SKM-1 (cell line): Measurements from ENCODE around the gene MYO1D.
A peak's percentile ranks its signal among the peaks of the same experiment; 100 is the strongest.
"Not testable (repeated sequence)": the region's sequence is repeated elsewhere in the genome, so short reads cannot be mapped to it uniquely, and the experiment has no call there.

ENCODE experiments used
- DNase-seq: peaks from one replicate; lab custom pipeline; 2025; ENCODE audit not compliant: unreplicated experiment; lab: John Stamatoyannopoulos, UW

MYO1D gene

GRCh38 chr17:32876417-32877163 lies at the start of gene MYO1D:
Gene MYO1D, minus strand, starts transcription at chr17:32877124. Its CDS starts 252 bp downstream, at chr17:32876872.
- no peak for DNase-seq

- no peak for DNase-seq
Observed at GRCh38 chr17:32926183-32926582, 49.3 kb upstream of the MYO1D start.

- DNase-seq: not testable (repeated sequence)
Observed at GRCh38 chr17:32923905-32924304, 47.0 kb upstream of the MYO1D start.

GRCh38 chr17:32921017-32921416 lies 44.1 kb upstream of the MYO1D start:
- DNase-seq: no peak

- no peak for DNase-seq
Observed at GRCh38 chr17:32920293-32920692, 43.4 kb upstream of the MYO1D start.

GRCh38 chr17:32919876-32920275 lies 43.0 kb upstream of the MYO1D start:
- DNase-seq: not testable (repeated sequence)

GRCh38 chr17:32917842-32918241 lies 40.9 kb upstream of the MYO1D start:
- no peak for DNase-seq

- no peak for DNase-seq
Observed at GRCh38 chr17:32917081-32917480, 40.2 kb upstream of the MYO1D start.

GRCh38 chr17:32916134-32916533 lies 39.2 kb upstream of the MYO1D start:
- DNase-seq: no peak

GRCh38 chr17:32915245-32915644 lies 38.3 kb upstream of the MYO1D start:
- no peak for DNase-seq

GRCh38 chr17:32914181-32914580 lies 37.3 kb upstream of the MYO1D start:
- DNase-seq: no peak

- DNase-seq: no peak
Observed at GRCh38 chr17:32913593-32913992, 36.7 kb upstream of the MYO1D start.

- DNase-seq: no peak
Observed at GRCh38 chr17:32912218-32912897, 35.4 kb upstream of the MYO1D start.

GRCh38 chr17:32910769-32911168 lies 33.8 kb upstream of the MYO1D start:
- no peak for DNase-seq

- peak; percentile 46 for DNase-seq
Observed at GRCh38 chr17:32909787-32910369, 33.0 kb upstream of the MYO1D start.

- DNase-seq: no peak
Observed at GRCh38 chr17:32907583-32907982, 30.7 kb upstream of the MYO1D start.

- DNase-seq: no peak
Observed at GRCh38 chr17:32904891-32905290, 28.0 kb upstream of the MYO1D start.

GRCh38 chr17:32903774-32904673 lies 27.1 kb upstream of the MYO1D start:
- no peak for DNase-seq

GRCh38 chr17:32901743-32902142 lies 24.8 kb upstream of the MYO1D start:
- DNase-seq: no peak

GRCh38 chr17:32899236-32900013 lies 22.5 kb upstream of the MYO1D start:
- no peak for DNase-seq
